Astrocyte of the cerebellum (primary cell): Measurements from ENCODE around the gene UCKL1.
"Not testable (repeated sequence)": the region's sequence is repeated elsewhere in the genome, so short reads cannot be mapped to it uniquely, and the experiment has no call there.

ENCODE experiments used
- DNase-seq: peaks from one replicate; pipeline ENCODE4 v3.0.0-alpha.2; 2011; ENCODE audit warnings: low read depth
- H3K4me3 ChIP-seq: 2 replicates; pipeline ENCODE4 v1.5.1; 2011; ENCODE audit warnings: mild to moderate bottlenecking, low read depth, low read length, moderate library complexity
- CTCF ChIP-seq: IDR thresholded peaks from 2 replicates; pipeline ENCODE4 v1.5.1; 2012; ENCODE audit warnings: low read length, low read depth, moderate library complexity, mild to moderate bottlenecking; ENCODE audit errors: missing control alignments
- in situ Hi-C: cut with HindIII; loops from 2 replicates; pipeline ENCODE4 v1.10.0; 2017; ENCODE audit warnings: low sequenced_read_pairs

The UCKL1 gene

GRCh38 chr20:63977739-63978276, 21.6 kb upstream of the UCKL1 start:
- H3K4me3 ChIP-seq, result no peak overlapping the region
- TF ChIP-seq CTCF, result no peak
- DNase-seq, result no peak
- in situ Hi-C loops, result no loop called here

- in situ Hi-C loops, result no loop called here
- TF ChIP-seq CTCF, result no peak
- DNase-seq, result no peak
- no peak overlapping the region for H3K4me3 ChIP-seq
These were observed 20.9 kb upstream of the UCKL1 start for GRCh38 chr20:63976980-63977738.

GRCh38 chr20:63976511-63976910, 20.3 kb upstream of the UCKL1 start:
- H3K4me3 ChIP-seq, DNase-seq, in situ Hi-C loops: not testable (repeated sequence)

- no peak for DNase-seq
- no peak overlapping the region for H3K4me3 ChIP-seq
- in situ Hi-C loops, result no loop called here
- no peak for TF ChIP-seq CTCF
These were observed 18.4 kb upstream of the UCKL1 start for GRCh38 chr20:63974402-63975200.

- in situ Hi-C loops, result no loop called here
- H3K4me3 ChIP-seq, result peak overlapping the region; percentile 38
- DNase-seq, result no peak
- peak; percentile 97 for TF ChIP-seq CTCF
These were observed 17.6 kb upstream of the UCKL1 start for GRCh38 chr20:63973636-63974401.

GRCh38 chr20:63973160-63973479, 16.9 kb upstream of the UCKL1 start:
- no peak for TF ChIP-seq CTCF
- no peak for DNase-seq
- in situ Hi-C loops, result no loop called here
- no peak overlapping the region for H3K4me3 ChIP-seq
